HG02678 (cell line): ENCODE results near the gene DUSP15.

Experiments
- ATAC-seq: cut with Tn5 transposase; IDR thresholded peaks from one replicate; pipeline ENCODE4 v1.9.1; 2021; ENCODE audit warnings: mild to moderate bottlenecking, moderate library complexity; ENCODE audit not compliant: unreplicated experiment

Gene DUSP15

GRCh38 chr20:31861385-31862156, 8.8 kb downstream of the DUSP15 start:
- peak; percentile 64 for ATAC-seq

GRCh38 chr20:31861135-31861384, 9.3 kb downstream of the DUSP15 start:
- peak; percentile 35 for ATAC-seq

- no peak for ATAC-seq
Observed at GRCh38 chr20:31860390-31861134, 9.8 kb downstream of the DUSP15 start.

- ATAC-seq: no peak
Observed at GRCh38 chr20:31859998-31860380, 10.3 kb downstream of the DUSP15 start.

GRCh38 chr20:31859266-31859997, 10.9 kb downstream of the DUSP15 start:
- no peak for ATAC-seq

GRCh38 chr20:31858760-31859083, 11.6 kb downstream of the DUSP15 start:
- ATAC-seq: no peak

- ATAC-seq: no peak
Observed at GRCh38 chr20:31857861-31858759, 12.2 kb downstream of the DUSP15 start.

GRCh38 chr20:31856516-31856915, 13.8 kb downstream of the DUSP15 start:
- ATAC-seq: no peak

- ATAC-seq: no peak
Observed at GRCh38 chr20:31853481-31853880, 16.8 kb downstream of the DUSP15 start.

GRCh38 chr20:31851240-31851955, 18.9 kb downstream of the DUSP15 start:
- ATAC-seq: no peak

GRCh38 chr20:31849306-31849930, 20.9 kb downstream of the DUSP15 start:
- no peak for ATAC-seq

GRCh38 chr20:31848088-31848999, 22.0 kb downstream of the DUSP15 start:
- ATAC-seq: no peak

- ATAC-seq: no peak
Observed at GRCh38 chr20:31846793-31847138, 23.6 kb downstream of the DUSP15 start.

- no peak for ATAC-seq
Observed at GRCh38 chr20:31845300-31845863, 24.9 kb downstream of the DUSP15 start, which contains the start of gene FOXS1. Gene FOXS1 (minus strand): TSS chr20:31845604. CDS start chr20:31845542, 62 bp downstream.

- no peak for ATAC-seq
Observed at GRCh38 chr20:31844737-31845299, 25.5 kb downstream of the DUSP15 start.

- ATAC-seq: no peak
Observed at GRCh38 chr20:31843881-31844280, 26.4 kb downstream of the DUSP15 start.

- ATAC-seq: no peak
Observed at GRCh38 chr20:31843288-31843687, 27.0 kb downstream of the DUSP15 start.

GRCh38 chr20:31842471-31843157, 27.7 kb downstream of the DUSP15 start:
- ATAC-seq: no peak
